IgD-negative memory B cell (primary cell): ENCODE data around the gene ZNF135. TPM values are rescaled to one million over a fixed set of nuclear protein-coding genes. Genes with fewer than 3 reads are reported as not detected.

Experiments
- H3K27ac Mint-ChIP-seq, 3 donors: one replicate each; pipeline ENCODE4 v1.8.0; 2020 to 2022; ENCODE audit warnings: mild to moderate bottlenecking in 3 of 3, mixed read lengths in 3 of 3, moderate library complexity in 1 of 3
- H3K27me3 Mint-ChIP-seq: one replicate; pipeline ENCODE4 v1.8.0; 2021; ENCODE audit warnings: mixed read lengths
- H3K36me3 Mint-ChIP-seq: one replicate; pipeline ENCODE4 v1.8.0; 2020; ENCODE audit warnings: mild to moderate bottlenecking, mixed read lengths
- H3K4me1 Mint-ChIP-seq, 3 donors: one replicate each; pipeline ENCODE4 v1.8.0; 2020 to 2022; ENCODE audit warnings: mixed read lengths in 3 of 3, mild to moderate bottlenecking in 1 of 3
- H3K4me3 Mint-ChIP-seq, 4 donors: one replicate each; pipeline ENCODE4 v1.8.0; 2020 to 2022; ENCODE audit warnings: mild to moderate bottlenecking in 4 of 4, mixed read lengths in 4 of 4, moderate library complexity in 3 of 4
- H3K9me3 Mint-ChIP-seq, 3 donors: one replicate each; pipeline ENCODE4 v1.8.0; 2020 to 2021; ENCODE audit warnings: mixed read lengths in 3 of 3, mild to moderate bottlenecking in 1 of 3
- polyA plus RNA-seq: library from polyadenylated mRNA; unstranded; fragments of 300-500 nt; fragmentation: Illumina TruSeq; gene quantifications from one replicate; pipeline ENCODE4 v1.2.3, GENCODE V29; 2021

Gene ZNF135
- polyA plus RNA-seq, 1 donor from 2014 or later = 1.0 TPM

DNA sequence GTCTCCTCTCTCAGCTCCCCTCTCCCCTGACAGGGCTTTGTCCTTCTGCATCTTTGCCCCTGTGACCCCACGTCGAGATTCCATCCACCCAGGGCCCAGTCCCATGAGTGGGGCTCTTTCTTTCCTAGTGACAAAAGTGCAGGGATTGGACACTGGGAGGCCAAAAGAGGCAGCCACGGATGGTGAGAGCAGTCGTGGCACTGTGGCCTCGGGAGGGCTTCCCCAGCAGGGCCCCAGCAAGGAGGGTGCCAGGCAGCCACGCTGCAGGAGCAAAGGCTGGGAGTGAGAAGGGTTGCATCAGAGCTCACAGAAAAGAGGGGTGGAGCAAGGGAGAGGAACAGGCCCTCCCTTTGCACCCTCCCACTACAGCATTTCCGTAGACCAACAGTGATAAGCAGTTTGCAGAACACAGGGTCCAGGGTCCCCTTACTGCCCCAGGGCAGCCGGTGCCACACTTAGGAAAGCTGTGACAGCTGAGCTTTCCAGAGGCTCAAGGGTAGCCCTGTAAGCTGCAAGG, 20.3 kb upstream of the ZNF135 start:
- Mint-ChIP-seq H3K27ac (no peak overlapping the region), H3K27me3 (peaks cover 20% of the 10 kb centered on the region), H3K4me3 (peak overlapping the region in 1 of 4 donors; percentile 65), H3K4me1 (peaks cover 0 to 1% (median 0%) of the 10 kb centered on the region in 3 donors), H3K36me3 (no peaks in the 10 kb centered on the region), H3K9me3 (peaks cover 15 to 25% (median 16%) of the 10 kb centered on the region in 3 donors)

DNA sequence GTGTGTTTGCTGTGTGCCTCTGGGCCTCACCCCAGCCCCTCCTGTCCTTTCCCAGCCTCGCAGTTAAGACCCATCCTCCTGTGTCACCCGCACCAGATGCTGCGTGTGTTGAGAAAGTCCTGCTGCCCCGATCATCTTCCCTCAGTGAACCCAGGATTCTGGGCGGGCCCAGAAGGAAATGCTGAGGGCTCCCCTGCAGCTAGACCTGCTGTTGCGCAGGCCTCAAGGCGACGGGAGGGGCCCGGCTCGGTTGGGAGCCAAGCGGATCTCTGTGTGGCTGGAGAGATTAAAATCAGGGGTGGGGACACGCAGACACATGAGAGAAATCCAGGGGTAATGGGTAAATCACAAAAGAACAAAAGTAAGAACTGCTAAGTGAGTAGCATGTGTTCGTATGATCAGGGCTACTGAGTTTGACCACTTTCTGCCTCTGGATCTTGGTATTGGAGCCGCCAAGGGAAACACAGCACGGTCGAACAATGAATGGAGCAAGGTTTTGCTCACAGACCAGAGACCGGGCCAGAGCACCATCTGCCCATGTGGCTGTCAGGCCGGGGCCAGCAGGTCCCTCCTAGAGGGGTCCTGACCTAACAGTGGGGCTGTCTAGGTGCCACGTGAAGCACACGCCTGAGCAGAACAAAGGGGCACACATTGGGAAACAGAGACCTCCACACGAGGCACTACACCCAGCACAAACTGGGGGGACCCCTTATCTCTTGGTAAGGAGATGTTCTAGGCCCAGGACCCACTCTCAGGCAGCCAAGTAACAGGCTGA, 18.1 kb upstream of the ZNF135 start:
- Mint-ChIP-seq H3K36me3 (no peaks in the 10 kb centered on the region), H3K27me3 (peaks cover 11% of the 10 kb centered on the region), H3K27ac (no peak overlapping the region), H3K4me1 (no peaks in the 10 kb centered on the region), H3K9me3 (peaks cover 8 to 16% (median 11%) of the 10 kb centered on the region in 3 donors), H3K4me3 (no peak overlapping the region)

DNA sequence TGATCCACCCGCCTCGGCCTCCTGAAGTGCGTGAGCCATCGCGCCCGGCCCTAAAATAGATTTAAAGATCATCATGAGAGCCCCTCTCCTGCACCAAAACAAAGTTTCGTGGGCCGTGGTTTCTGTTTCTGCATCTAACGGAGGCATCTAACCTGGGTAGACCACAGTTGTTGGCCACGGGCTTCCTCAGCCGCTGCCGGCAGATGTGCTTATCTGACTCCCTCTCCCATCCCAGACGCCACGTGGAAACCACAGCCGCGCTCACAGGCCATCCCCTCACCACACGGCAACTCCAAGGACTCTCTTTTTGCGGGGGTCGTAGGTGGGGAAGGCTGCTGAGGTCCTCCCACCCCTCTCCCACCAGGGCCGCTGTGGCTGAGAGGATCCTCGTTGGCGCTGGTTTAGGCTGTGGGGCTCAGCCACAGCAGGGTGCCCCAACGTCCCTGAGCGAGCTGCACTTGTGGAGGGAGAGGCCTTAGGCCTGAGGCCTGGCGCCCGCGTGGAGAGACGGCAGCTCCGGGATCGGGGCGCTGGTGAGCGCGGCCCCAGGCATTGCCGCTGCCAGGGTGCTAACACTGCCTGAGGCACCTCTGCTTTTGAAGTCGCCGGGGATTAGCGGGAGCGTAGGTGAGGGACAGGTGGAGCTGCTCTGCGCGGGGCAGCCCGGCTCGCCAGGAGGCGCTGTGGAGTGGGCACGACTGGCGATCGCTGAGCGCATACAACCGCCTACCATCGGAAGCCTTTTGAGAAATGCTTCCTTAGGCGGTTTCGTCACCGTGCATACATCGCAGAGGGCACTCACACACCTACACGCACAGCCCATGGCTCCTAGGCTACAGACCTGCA, 16.4 kb upstream of the ZNF135 start:
- no peak overlapping the region for H3K4me3 Mint-ChIP-seq
- H3K4me1 Mint-ChIP-seq = no peaks in the 10 kb centered on the region
- H3K9me3 Mint-ChIP-seq = peaks cover 7 to 15% (median 9%) of the 10 kb centered on the region in 3 donors
- H3K27ac Mint-ChIP-seq = no peak overlapping the region
- H3K36me3 Mint-ChIP-seq = no peaks in the 10 kb centered on the region
- H3K27me3 Mint-ChIP-seq = peaks cover 4% of the 10 kb centered on the region

GRCh38 chr19:58044391-58044790, 14.7 kb upstream of the ZNF135 start:
- Mint-ChIP-seq H3K9me3 (peaks cover 7 to 16% (median 12%) of the 10 kb centered on the region in 3 donors), H3K36me3 (no peaks in the 10 kb centered on the region), H3K27ac (no peak overlapping the region), H3K4me3 (no peak overlapping the region), H3K27me3 (no peaks in the 10 kb centered on the region), H3K4me1 (no peaks in the 10 kb centered on the region)

GRCh38 chr19:58044886-58045285, 14.2 kb upstream of the ZNF135 start:
- peaks cover 7 to 19% (median 17%) of the 10 kb centered on the region in 3 donors for H3K9me3 Mint-ChIP-seq
- no peaks in the 10 kb centered on the region for H3K27me3 Mint-ChIP-seq
- H3K4me1 Mint-ChIP-seq = no peaks in the 10 kb centered on the region
- H3K36me3 Mint-ChIP-seq = no peaks in the 10 kb centered on the region
- peak overlapping the region in 1 of 4 donors; percentile 28 for H3K4me3 Mint-ChIP-seq
- no peak overlapping the region for H3K27ac Mint-ChIP-seq

DNA sequence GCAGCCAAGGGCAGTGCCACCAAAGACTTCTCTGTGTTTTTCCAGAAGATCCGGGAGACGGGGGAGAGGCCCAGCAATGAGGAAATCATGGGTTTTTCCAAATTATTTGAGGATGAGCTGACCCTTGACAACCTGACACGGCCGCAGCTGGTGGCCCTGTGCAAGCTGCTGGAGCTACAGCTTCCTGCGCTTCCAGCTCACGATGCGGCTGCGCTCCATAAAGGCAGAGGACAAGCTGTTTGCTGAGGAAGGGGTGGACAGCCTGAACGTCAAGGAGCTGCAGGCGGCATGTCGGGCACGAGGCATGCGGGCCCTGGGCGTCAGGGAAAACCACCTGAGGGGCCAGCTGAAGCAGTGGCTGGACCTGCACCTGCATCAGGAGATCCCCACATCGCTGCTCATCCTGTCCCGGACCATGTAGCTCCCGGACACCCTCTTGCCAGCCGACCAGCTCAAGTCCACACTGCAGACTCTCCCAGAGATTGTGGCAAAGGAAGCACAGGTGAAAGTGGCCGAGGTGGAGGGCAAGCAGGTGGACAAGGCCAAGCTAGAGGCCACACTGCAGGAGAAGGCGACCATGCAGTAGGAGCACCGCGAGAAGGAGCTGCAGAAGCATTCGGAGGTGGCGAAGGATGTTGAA, 13.6 kb upstream of the ZNF135 start:
- Mint-ChIP-seq H3K36me3 (no peaks in the 10 kb centered on the region), H3K4me1 (no peaks in the 10 kb centered on the region), H3K27me3 (no peaks in the 10 kb centered on the region), H3K9me3 (peaks cover 7 to 21% (median 18%) of the 10 kb centered on the region in 3 donors), H3K4me3 (no peak overlapping the region), H3K27ac (no peak overlapping the region)

DNA sequence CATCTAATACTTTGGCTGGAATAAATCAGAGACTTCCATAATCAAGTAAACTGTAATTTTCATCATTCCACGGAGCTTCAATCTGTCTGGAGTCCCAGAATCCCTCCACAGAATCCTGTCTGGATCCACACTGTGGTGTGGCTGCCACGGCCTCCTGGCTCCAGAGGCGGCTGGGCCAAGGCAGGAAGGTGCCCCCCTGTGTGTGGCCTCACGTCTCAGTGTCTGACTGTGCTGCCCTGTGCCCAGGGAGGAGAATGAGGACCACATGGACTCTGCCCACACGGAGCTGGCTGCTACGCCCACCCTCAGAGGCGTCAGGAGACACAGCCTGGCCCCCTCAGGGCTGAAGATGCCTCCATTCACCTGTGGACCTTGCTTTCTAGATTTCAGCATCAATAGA, 12.2 kb upstream of the ZNF135 start:
- Mint-ChIP-seq H3K4me1 (peaks cover 0 to 1% (median 0%) of the 10 kb centered on the region in 3 donors), H3K27me3 (no peaks in the 10 kb centered on the region), H3K9me3 (peaks cover 8 to 27% (median 17%) of the 10 kb centered on the region in 3 donors), H3K4me3 (no peak overlapping the region), H3K36me3 (peaks cover 2% of the 10 kb centered on the region), H3K27ac (no peak overlapping the region)

- Mint-ChIP-seq H3K4me3 (no peak overlapping the region), H3K4me1 (peaks cover 0 to 1% (median 0%) of the 10 kb centered on the region in 3 donors), H3K9me3 (peaks cover 4 to 29% (median 17%) of the 10 kb centered on the region in 3 donors), H3K27ac (no peak overlapping the region), H3K36me3 (peaks cover 2% of the 10 kb centered on the region), H3K27me3 (peaks cover 1% of the 10 kb centered on the region)
These were observed 11.4 kb upstream of the ZNF135 start for GRCh38 chr19:58047672-58048071.

GRCh38 chr19:58052256-58052655, 6.8 kb upstream of the ZNF135 start:
- peaks cover 0 to 1% (median 0%) of the 10 kb centered on the region in 3 donors for H3K4me1 Mint-ChIP-seq
- H3K4me3 Mint-ChIP-seq = no peak overlapping the region
- no peak overlapping the region for H3K27ac Mint-ChIP-seq
- H3K27me3 Mint-ChIP-seq = peaks cover 15% of the 10 kb centered on the region
- H3K9me3 Mint-ChIP-seq = peaks cover 12 to 31% (median 25%) of the 10 kb centered on the region in 3 donors
- peaks cover 7% of the 10 kb centered on the region for H3K36me3 Mint-ChIP-seq

DNA sequence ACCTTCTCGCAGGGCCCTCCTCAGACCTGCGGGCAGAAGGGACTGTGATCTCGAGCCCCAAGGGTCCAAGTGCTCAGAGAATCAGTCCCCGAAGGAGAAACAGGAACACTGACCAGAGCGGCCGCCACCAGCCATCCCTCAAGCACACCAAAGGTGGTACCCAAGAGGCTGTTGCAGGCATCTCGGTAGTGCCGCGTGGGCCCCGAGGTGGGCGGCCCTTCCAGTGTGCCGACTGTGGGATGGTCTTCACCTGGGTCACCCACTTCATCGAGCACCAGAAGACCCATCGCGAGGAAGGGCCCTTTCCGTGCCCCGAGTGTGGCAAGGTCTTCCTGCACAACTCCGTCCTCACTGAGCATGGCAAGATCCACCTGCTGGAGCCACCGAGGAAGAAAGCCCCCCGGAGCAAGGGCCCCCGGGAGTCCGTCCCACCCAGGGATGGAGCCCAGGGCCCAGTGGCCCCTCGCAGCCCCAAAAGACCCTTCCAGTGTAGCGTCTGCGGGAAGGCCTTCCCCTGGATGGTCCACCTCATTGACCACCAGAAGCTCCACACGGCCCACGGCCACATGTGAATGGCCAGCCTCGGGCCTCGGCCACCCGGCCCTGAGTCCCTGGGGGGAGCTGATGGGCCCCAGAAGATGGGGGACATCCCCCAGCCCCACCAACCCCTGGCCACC, 5.5 kb upstream of the ZNF135 start:
- Mint-ChIP-seq H3K9me3 (peaks cover 12 to 28% (median 26%) of the 10 kb centered on the region in 3 donors), H3K4me3 (no peak overlapping the region), H3K27me3 (peaks cover 19% of the 10 kb centered on the region), H3K27ac (no peak overlapping the region), H3K36me3 (peaks cover 7% of the 10 kb centered on the region), H3K4me1 (peaks cover 0 to 1% (median 0%) of the 10 kb centered on the region in 3 donors)

DNA sequence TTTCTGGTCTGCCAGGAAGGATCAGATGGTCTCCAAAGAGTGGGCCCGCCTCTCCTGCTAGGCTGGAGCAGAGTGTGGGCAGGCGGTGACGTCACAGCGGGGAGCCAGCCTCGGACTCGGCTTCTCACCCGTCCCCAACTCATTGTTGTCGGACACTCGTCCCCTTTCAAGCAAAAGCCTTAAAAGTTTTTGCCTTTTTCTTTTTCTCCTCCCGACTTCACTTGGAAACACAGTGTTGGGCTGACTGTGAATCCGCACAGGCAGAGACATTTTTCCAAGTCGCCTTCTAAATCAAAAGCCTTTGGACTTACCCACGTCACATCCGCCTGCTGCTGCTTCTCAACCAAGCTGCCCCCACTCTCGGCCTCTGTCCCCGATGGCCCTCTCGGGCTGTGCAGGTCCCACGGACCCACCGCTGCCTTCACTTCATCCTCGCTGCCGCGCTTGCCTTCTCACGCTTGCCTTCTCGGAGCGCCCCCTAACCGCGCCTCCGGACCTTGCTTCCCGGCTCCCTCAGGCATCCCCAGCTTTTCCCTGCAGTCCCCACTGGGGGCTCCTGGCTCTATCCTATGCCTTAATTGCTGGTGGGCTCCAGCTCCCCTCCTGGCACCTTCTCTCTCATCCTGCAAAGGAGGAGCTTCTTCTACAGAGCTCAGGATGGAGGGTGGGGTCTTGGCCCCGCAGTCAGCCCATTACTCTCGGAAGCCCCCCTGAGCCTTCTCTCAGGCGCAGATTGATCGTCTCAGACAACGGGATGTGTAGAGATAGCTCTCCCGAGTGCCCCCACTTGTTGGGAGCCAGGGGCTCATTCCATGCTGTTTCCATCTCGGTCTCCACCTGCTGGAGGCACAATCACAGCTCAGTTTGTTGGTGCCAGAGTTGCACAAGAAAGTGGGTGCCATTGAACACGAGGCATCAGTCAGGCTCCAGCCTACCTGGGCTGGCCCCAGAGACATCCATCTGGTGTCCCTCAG, 3.9 kb upstream of the ZNF135 start:
- Mint-ChIP-seq H3K4me1 (peaks cover 0 to 4% (median 3%) of the 10 kb centered on the region in 3 donors), H3K36me3 (peaks cover 7% of the 10 kb centered on the region), H3K9me3 (peaks cover 12 to 26% (median 20%) of the 10 kb centered on the region in 3 donors), H3K4me3 (peak overlapping the region in 2 of 4 donors; percentile 5 to 86), H3K27ac (no peak overlapping the region), H3K27me3 (peaks cover 22% of the 10 kb centered on the region)

GRCh38 chr19:58056261-58056660, 2.8 kb upstream of the ZNF135 start:
- Mint-ChIP-seq H3K4me1 (peaks cover 0 to 3% (median 2%) of the 10 kb centered on the region in 3 donors), H3K36me3 (peaks cover 5% of the 10 kb centered on the region), H3K27me3 (peaks cover 22% of the 10 kb centered on the region), H3K9me3 (peaks cover 8 to 23% (median 20%) of the 10 kb centered on the region in 3 donors), H3K4me3 (peak overlapping the region in 1 of 4 donors; percentile 71), H3K27ac (peak overlapping the region in 1 of 3 donors; percentile 46)

GRCh38 chr19:58056861-58057260, 2.2 kb upstream of the ZNF135 start:
- Mint-ChIP-seq H3K36me3 (peaks cover 5% of the 10 kb centered on the region), H3K9me3 (peaks cover 8 to 24% (median 19%) of the 10 kb centered on the region in 3 donors), H3K27me3 (peaks cover 22% of the 10 kb centered on the region), H3K4me3 (no peak overlapping the region), H3K4me1 (peaks cover 0 to 3% (median 2%) of the 10 kb centered on the region in 3 donors), H3K27ac (no peak overlapping the region)
